ENCODE data around the gene UPK2.

Gene UPK2

DNA sequence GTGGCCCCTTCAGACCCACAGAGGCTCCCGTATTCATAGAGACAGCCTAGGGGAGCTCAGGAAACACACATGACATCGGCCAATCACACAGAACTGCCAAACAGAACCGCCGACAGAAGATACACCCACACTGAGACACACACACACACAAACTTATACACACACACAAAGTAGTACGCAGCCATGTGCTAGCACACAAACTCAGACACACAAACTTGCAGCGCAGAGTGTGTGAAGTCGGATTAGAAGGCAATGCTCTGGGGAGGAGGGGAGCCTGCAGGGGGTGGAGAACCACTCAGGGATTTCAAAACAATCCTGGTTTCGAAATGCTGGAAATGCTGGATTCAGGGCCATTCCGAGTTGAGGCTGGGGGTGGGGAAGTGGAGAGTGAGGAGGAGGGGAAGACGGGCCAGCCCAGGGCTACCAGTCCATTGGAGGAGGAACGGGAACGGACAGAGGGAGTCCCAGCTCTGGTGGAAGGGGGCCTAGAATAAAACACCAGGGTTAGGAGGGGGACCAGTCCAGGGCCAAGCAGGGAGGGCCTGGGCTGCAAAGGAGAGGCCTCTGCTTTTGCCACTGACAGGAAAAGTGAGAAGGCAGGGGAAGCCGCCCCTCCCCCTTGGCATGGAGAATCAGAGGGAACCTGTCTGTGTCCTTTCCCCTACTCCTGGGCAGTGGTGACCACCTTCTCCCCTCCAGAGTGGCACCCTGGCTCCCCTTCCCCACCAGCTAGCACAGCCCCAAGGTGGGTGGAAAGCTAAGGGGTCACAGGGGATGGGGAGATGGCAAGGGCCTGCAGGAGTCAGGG is 34.8 kb upstream of the UPK2 start:
- H3K27me3 ChIP-seq (ENCODE audit: control insufficient read depth in 1 of 2, insufficient read depth in 2 of 2, low read length in 2 of 2), result no peaks in the 10 kb centered on the region
- H3K9me3 ChIP-seq (ENCODE audit: low read length), result no peaks in the 10 kb centered on the region
- H3K27ac ChIP-seq (ENCODE audit: low read depth, low read length), result peak overlapping the region; percentile 97
- peak overlapping the region; percentile 89 for H3K9ac ChIP-seq (ENCODE audit: low read length)
- H3K36me3 ChIP-seq (ENCODE audit: insufficient read depth, low read length), result peaks cover 5% of the 10 kb centered on the region
- peak overlapping the region; percentile 93 to 95 for H3K4me3 ChIP-seq (ENCODE audit: low read depth in 1 of 2, low read length in 2 of 2)
- H3K4me1 ChIP-seq (ENCODE audit: insufficient read depth, low read length), result peaks cover 75% of the 10 kb centered on the region

DNA sequence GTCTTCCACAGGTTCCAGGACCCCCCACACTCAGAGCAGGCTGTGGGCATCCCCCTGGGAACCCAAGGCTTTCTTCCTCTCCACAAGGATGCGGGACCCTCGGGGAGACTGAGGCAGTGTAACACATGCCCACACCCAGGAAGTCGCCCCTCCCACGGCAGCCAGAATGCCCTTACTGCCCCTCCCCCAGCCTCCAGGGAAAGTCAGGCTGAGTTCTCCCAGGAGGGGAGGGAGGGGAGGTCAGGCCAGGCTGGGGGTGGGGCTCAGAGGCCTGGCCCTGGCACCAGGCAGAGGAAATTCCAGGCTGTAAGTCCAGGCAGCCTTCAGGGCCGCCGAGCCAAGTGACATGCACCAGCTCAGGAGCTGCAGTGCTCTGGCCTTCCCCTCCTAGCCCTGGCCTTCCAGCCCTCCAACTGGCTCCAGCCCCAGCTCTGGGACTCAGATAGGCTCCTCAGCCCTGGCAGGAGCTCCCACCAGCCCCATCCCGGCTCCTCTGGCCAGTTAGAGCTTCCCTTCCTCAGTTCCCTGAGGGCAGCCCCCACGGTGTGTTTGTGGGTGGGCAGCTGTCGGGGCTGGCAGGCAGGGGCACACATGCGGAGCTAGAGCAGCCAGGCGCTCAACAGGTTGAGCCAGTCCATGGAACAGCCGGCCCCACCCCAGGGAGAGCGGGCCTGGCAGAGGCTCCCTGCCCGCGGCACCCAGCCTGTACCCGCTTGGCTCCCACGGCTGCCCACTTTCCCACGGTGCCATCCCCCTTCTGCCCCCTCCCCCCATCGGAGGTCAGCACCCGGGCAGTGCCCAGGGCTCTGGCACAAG is 34.0 kb upstream of the UPK2 start:
- no peaks in the 10 kb centered on the region for H3K9me3 ChIP-seq (ENCODE audit: low read length)
- no peaks in the 10 kb centered on the region for H3K27me3 ChIP-seq (ENCODE audit: control insufficient read depth in 1 of 2, insufficient read depth in 2 of 2, low read length in 2 of 2)
- peaks cover 71% of the 10 kb centered on the region for H3K4me1 ChIP-seq (ENCODE audit: insufficient read depth, low read length)
- H3K36me3 ChIP-seq (ENCODE audit: insufficient read depth, low read length), result peaks cover 5% of the 10 kb centered on the region
- H3K4me3 ChIP-seq (ENCODE audit: low read depth in 1 of 2, low read length in 2 of 2), result peak overlapping the region; percentile 93 to 95
- H3K9ac ChIP-seq (ENCODE audit: low read length), result peak overlapping the region; percentile 93
- peak overlapping the region; percentile 97 for H3K27ac ChIP-seq (ENCODE audit: low read depth, low read length)

DNA sequence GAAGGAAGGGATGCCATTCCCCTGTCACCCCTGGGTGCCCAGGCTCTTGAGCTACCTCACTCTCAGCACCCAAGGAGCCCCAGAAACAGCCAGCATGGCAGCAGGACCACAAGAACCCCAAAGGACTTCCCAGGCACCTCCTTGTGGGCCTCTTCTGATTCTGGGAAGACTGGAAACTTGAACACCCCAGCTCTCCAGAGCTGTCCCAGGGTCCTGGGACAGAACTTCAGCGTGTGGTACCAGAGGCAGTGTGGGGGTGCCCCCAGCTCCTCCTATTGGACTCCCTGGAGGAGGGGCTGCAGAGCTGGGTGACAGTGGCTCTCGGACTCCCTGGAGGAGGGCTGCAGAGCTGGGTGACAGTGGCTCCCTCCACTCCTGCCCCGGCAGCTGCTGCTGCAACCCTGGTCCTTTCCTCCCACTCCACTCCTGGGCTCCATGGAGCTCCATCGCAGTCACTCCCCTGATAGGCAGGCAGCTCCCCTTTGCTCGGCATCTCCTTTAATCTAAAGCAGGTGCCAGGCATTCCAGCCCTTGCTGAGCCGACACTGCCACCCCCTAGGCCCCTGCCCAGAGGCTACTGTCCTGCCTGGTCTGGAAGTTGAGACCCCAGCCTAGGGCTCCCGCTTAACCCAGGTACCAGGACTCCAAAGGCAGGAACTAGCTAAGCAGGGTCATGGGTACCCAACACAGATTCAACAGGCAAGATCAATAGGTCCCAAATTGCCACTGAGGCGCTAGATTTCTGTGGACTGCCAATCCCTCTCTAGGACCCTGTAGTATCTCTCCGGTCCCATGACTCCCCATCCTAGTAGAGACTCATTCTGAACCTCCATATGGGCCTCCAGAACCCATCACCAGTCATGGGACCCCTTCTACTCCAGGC is 33.1 kb upstream of the UPK2 start:
- Histone ChIP-seq H3K9me3 (ENCODE audit: low read length) (no peaks in the 10 kb centered on the region), H3K4me3 (ENCODE audit: low read depth in 1 of 2, low read length in 2 of 2) (peak overlapping the region; percentile 93 to 95), H3K36me3 (ENCODE audit: insufficient read depth, low read length) (peaks cover 5% of the 10 kb centered on the region), H3K9ac (ENCODE audit: low read length) (peak overlapping the region; percentile 93), H3K4me1 (ENCODE audit: insufficient read depth, low read length) (peaks cover 71% of the 10 kb centered on the region), H3K27ac (ENCODE audit: low read depth, low read length) (peak overlapping the region; percentile 97), H3K27me3 (ENCODE audit: control insufficient read depth in 1 of 2, insufficient read depth in 2 of 2, low read length in 2 of 2) (no peaks in the 10 kb centered on the region)

DNA sequence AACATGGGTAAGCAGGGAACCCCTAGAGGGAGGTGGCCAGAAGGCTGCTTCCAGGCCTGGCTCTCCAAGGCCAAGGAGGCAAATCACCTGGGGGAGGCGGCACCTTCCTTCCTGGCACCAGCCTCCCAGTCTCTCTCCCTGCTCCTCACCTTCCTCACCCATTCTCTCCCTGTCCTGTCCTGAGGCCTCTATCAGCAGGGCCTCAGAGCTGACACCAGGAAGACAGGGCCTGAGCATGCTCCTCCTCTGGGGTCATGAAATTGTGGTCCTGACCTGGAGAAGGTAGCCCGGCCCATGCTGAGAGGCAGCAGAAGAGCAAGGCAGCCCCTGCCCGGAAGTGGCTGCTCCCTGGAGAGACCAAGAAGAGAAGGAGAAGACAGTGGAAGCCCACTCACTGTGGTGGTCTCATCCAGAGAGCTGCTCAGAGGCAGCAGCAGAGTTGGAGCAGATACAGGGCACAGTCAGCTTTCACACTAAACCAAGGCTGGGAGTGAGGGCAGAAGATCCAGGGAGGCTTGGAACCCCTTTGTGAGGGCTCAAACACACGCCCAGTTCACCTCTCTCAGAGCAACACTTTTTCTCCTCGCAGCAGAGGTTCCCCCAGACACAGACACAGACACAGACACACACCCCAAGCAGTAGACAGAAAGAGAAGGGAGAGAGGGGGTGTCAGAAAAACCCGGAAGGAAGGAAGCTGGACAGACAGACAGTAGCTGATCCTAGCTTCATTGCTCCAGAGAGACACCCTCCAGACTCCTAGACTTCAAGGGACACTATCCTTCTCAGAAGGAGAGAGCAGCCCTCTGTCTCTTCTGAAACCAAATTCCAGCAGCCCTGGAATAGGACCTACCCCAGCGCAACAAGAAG is 32.1 kb upstream of the UPK2 start:
- H3K4me1 ChIP-seq (ENCODE audit: insufficient read depth, low read length), result peaks cover 67% of the 10 kb centered on the region
- peaks cover 5% of the 10 kb centered on the region for H3K36me3 ChIP-seq (ENCODE audit: insufficient read depth, low read length)
- peak overlapping the region; percentile 97 for H3K27ac ChIP-seq (ENCODE audit: low read depth, low read length)
- H3K4me3 ChIP-seq (ENCODE audit: low read depth in 1 of 2, low read length in 2 of 2), result peak overlapping the region; percentile 93 to 95
- H3K27me3 ChIP-seq (ENCODE audit: control insufficient read depth in 1 of 2, insufficient read depth in 2 of 2, low read length in 2 of 2), result no peaks in the 10 kb centered on the region
- H3K9me3 ChIP-seq (ENCODE audit: low read length), result no peaks in the 10 kb centered on the region
- H3K9ac ChIP-seq (ENCODE audit: low read length), result peak overlapping the region; percentile 93

DNA sequence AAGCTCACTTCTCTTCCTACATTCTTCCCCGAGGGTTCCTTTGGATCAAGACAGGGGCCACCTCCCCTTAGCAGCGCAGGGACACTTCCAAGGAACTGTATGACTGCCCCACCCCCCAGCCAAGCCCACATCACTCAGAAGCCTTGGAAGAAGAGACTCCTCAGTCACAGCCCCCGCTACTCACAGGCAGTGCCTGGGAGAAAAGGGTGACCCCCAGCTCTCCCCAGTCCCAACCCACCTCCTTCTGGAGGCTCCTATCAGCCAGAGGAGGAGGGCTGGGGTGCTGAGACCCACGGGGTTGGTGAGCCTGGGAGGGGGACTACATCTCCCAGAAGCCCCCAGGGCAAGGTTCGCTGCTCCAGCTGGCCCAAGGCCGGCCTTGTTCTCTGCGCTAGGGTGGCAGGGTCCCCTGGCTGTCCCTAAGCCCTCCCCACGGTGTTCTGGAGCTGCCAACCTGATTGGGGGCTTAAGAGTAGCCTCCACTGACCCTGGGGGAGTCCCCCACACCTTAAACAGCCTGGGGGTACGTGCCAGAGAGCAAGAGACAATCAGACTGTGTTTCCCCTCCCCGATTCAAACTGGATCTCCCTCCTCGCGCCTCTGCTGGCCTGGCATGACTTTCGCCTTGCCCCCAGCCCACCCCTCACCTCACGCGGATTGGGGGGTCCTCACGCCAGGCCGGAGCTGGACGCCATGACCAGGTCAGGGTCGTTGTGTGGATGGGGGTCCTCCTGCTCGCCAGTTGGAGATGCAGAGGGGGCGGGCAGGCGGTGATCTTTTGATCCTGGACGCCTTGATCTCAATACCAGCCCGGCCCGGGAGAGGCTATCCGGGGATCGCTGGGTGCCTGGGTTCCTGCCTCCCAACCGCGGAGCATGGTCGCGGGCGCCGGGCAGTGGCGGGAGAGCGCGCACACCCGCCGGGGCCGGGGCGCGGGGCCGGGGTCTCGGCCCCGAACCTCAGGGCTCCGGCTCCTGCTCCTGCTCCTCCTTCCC is 31.2 kb upstream of the UPK2 start:
- peaks cover 5% of the 10 kb centered on the region for H3K36me3 ChIP-seq (ENCODE audit: insufficient read depth, low read length)
- H3K9me3 ChIP-seq (ENCODE audit: low read length), result no peaks in the 10 kb centered on the region
- peak overlapping the region; percentile 97 for H3K27ac ChIP-seq (ENCODE audit: low read depth, low read length)
- H3K9ac ChIP-seq (ENCODE audit: low read length), result peak overlapping the region; percentile 93
- peaks cover 60% of the 10 kb centered on the region for H3K4me1 ChIP-seq (ENCODE audit: insufficient read depth, low read length)
- H3K4me3 ChIP-seq (ENCODE audit: low read depth in 1 of 2, low read length in 2 of 2), result peak overlapping the region; percentile 93 to 95
- H3K27me3 ChIP-seq (ENCODE audit: control insufficient read depth in 1 of 2, insufficient read depth in 2 of 2, low read length in 2 of 2), result no peaks in the 10 kb centered on the region

DNA sequence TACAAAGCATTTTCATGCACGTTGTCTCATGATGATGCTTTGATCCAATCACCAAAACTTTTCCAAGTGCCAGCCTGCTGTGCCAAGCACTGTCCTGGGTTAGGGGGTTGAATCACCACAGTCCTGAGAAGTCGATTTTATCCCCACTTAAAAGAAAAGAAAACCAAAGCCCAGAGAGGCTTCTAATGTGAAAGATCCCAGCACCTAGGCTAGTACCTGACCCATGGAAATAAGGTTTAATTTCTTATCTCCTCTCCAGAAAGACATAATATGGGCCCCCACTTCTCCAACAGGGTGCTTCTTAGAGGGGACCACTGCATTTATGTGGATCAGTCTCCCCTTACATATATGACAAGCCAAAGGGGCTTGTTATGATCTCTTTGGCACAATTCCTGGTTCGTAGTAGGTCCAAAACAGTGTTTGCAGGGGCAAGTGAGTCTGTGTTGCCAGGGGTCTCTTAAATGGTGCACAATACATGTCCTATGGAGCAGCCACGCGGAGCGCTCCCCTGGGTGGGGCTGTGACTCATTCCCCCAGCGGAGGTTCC is 28.5 kb upstream of the UPK2 start:
- Histone ChIP-seq H3K4me1 (ENCODE audit: insufficient read depth, low read length) (peaks cover 47% of the 10 kb centered on the region), H3K9ac (ENCODE audit: low read length) (peak overlapping the region; percentile 66), H3K27me3 (ENCODE audit: control insufficient read depth in 1 of 2, insufficient read depth in 2 of 2, low read length in 2 of 2) (no peaks in the 10 kb centered on the region), H3K27ac (ENCODE audit: low read depth, low read length) (peak overlapping the region; percentile 86), H3K4me3 (ENCODE audit: low read depth in 1 of 2, low read length in 2 of 2) (peak overlapping the region; percentile 75 to 89), H3K36me3 (ENCODE audit: insufficient read depth, low read length) (peaks cover 5% of the 10 kb centered on the region), H3K9me3 (ENCODE audit: low read length) (no peaks in the 10 kb centered on the region)

DNA sequence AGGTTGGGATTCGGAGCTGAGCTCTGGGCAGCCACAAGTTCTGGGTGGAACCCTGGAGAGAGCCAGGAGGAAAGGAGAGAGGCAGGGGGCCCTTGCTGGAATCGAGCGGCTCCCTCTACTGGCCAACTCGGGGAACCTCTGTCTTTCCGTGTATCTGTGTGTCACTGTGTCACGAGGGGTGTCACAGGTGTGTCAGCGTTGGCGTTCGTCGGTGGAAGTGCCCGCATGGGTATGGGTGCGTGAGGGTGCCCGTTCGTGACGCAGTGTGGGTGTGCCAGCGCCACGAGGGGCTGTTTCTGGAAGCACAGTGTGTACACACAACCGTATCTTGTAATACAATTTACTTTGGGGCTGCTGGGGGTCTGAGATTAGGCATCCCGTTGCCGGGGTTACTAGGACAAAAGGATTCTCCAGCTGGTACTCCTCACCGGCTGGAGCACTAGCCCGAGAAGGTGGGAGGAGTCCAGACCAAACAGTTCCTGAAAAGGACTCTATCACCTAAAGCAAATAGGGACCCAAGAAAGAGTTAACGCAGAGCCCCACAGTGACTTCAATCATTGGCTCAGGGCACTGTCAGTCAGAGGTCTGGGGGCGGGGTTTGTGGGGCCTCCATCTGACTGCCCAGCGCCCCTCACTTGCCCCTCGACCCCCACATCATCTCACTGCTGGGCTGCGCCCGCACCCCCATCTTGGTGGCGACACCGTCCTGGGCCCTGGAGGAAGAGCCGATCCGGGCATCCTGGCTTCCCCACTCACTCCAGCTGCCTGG is 27.8 kb upstream of the UPK2 start:
- peak overlapping the region; percentile 66 for H3K9ac ChIP-seq (ENCODE audit: low read length)
- peak overlapping the region; percentile 75 to 89 for H3K4me3 ChIP-seq (ENCODE audit: low read depth in 1 of 2, low read length in 2 of 2)
- no peaks in the 10 kb centered on the region for H3K27me3 ChIP-seq (ENCODE audit: control insufficient read depth in 1 of 2, insufficient read depth in 2 of 2, low read length in 2 of 2)
- H3K4me1 ChIP-seq (ENCODE audit: insufficient read depth, low read length), result peaks cover 47% of the 10 kb centered on the region
- peaks cover 2% of the 10 kb centered on the region for H3K36me3 ChIP-seq (ENCODE audit: insufficient read depth, low read length)
- H3K9me3 ChIP-seq (ENCODE audit: low read length), result no peaks in the 10 kb centered on the region
- peak overlapping the region; percentile 86 for H3K27ac ChIP-seq (ENCODE audit: low read depth, low read length)

DNA sequence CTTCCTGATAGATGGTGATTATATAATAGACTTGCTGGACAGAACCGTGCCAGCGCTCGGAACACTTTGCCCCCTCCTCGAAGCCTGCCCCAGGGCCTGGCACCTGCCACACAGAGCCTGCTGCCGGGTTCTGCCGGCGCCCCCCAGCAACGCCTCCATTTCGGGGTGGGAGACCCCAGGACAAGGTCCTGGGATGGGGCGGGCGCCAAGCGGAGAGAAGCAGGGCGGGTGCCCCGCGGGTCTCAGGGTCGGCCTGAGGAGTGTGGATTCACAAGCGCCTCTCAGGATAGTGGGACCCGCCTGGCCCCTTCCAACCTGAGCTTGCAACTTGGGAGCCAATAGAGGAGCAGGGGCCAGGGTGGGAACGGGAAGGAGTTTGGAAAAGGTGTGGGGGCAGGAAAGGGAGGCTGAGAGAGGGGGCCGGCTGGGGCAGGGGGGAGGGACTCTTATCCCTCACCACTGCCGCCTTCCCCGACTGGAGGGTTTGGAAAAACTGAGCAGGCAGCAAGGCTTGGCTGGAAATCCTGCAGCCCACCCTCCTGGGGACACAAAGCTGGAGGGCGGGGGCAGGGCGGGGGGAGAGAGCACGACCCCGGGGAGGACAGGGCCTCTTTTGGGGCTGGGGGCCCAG is 27.1 kb upstream of the UPK2 start:
- Histone ChIP-seq H3K27me3 (ENCODE audit: control insufficient read depth in 1 of 2, insufficient read depth in 2 of 2, low read length in 2 of 2) (no peaks in the 10 kb centered on the region), H3K9me3 (ENCODE audit: low read length) (no peaks in the 10 kb centered on the region), H3K36me3 (ENCODE audit: insufficient read depth, low read length) (no peaks in the 10 kb centered on the region), H3K4me3 (ENCODE audit: low read depth in 1 of 2, low read length in 2 of 2) (peak overlapping the region; percentile 75 to 89), H3K4me1 (ENCODE audit: insufficient read depth, low read length) (peaks cover 47% of the 10 kb centered on the region), H3K27ac (ENCODE audit: low read depth, low read length) (peak overlapping the region; percentile 86), H3K9ac (ENCODE audit: low read length) (peak overlapping the region; percentile 66)
